ENCODE measurements around the gene DZIP1.
A peak's percentile ranks its signal among the peaks of the same experiment; 100 is the strongest.
"Not testable (repeated sequence)": the region's sequence is repeated elsewhere in the genome, so short reads cannot be mapped to it uniquely, and the experiment has no call there.

Gene DZIP1

GRCh38 chr13:95644601-95645052 lies at the start of gene DZIP1:
Gene DZIP1, minus strand, starts transcription at chr13:95644706. Its CDS starts 2,677 bp downstream, at chr13:95642029.
- peak; percentile 44 for DNase-seq

GRCh38 chr13:95690986-95691385 lies 46.5 kb upstream of the DZIP1 start:
- DNase-seq = not testable (repeated sequence)

GRCh38 chr13:95689582-95689926 lies 45.0 kb upstream of the DZIP1 start:
- no peak for DNase-seq

GRCh38 chr13:95684960-95685359 lies 40.5 kb upstream of the DZIP1 start:
- not testable (repeated sequence) for DNase-seq

- DNase-seq = no peak
These were observed 39.9 kb upstream of the DZIP1 start for GRCh38 chr13:95684418-95684817.

- DNase-seq = no peak
These were observed 35.2 kb upstream of the DZIP1 start for GRCh38 chr13:95679722-95680121.

GRCh38 chr13:95678967-95679366 lies 34.5 kb upstream of the DZIP1 start:
- no peak for DNase-seq

GRCh38 chr13:95677564-95678266 lies 33.2 kb upstream of the DZIP1 start:
- no peak for DNase-seq

- DNase-seq = peak; percentile 78
These were observed 32.5 kb upstream of the DZIP1 start, which contains the start of gene DNAJC3 for GRCh38 chr13:95676762-95677563. Gene DNAJC3, plus strand, starts transcription at chr13:95677139. Its CDS starts 117 bp downstream, at chr13:95677256.

- no peak for DNase-seq
These were observed 31.7 kb upstream of the DZIP1 start for GRCh38 chr13:95676105-95676761.

GRCh38 chr13:95671597-95671996 lies 27.1 kb upstream of the DZIP1 start:
- no peak for DNase-seq

- DNase-seq = not testable (repeated sequence)
These were observed 22.7 kb upstream of the DZIP1 start for GRCh38 chr13:95667235-95667634.

- DNase-seq = no peak
These were observed 16.6 kb upstream of the DZIP1 start for GRCh38 chr13:95660981-95661581.

GRCh38 chr13:95659500-95659899 lies 15.0 kb upstream of the DZIP1 start:
- DNase-seq = no peak

GRCh38 chr13:95656386-95657015 lies 12.0 kb upstream of the DZIP1 start:
- DNase-seq = no peak

GRCh38 chr13:95652821-95653220 lies 8.3 kb upstream of the DZIP1 start:
- no peak for DNase-seq

GRCh38 chr13:95652244-95652764 lies 7.8 kb upstream of the DZIP1 start:
- no peak for DNase-seq

GRCh38 chr13:95650696-95651095 lies 6.2 kb upstream of the DZIP1 start:
- no peak for DNase-seq

- DNase-seq = no peak
These were observed 2.8 kb upstream of the DZIP1 start for GRCh38 chr13:95647321-95647720.

GRCh38 chr13:95643936-95644598 lies 439 bp downstream of the DZIP1 start:
- DNase-seq = no peak

- peak; percentile 13 for DNase-seq
These were observed 953 bp downstream of the DZIP1 start for GRCh38 chr13:95643571-95643935.

GRCh38 chr13:95642999-95643398 lies 1.5 kb downstream of the DZIP1 start:
- no peak for DNase-seq

Measured in NCI-H524 treated with DMSO at 0.1 percent for 48 hours (cell line).